Common myeloid progenitor, CD34-positive (primary cell): ENCODE data around the gene OR10G8.
A peak's percentile ranks its signal among the peaks of the same experiment; 100 is the strongest.

ENCODE experiments used
- CTCF ChIA-PET: fragments of 350-600 bp; sonication (Branson Sonifier 250); formaldehyde crosslinking; loops from one replicate; lab custom pipeline; 2021; ENCODE audit warnings: antibody characterized with exemption; lab: Charles Lee
- POLR2A ChIA-PET: fragments of 350-600 bp; sonication (Branson Sonifier 250); formaldehyde crosslinking; loops from one replicate; lab custom pipeline; 2021; ENCODE audit warnings: antibody characterized with exemption; lab: Charles Lee
- DNase-seq, 3 donors: peaks; one replicate each; pipeline versions ENCODE4 v3.0.0 to v3.0.0-alpha.2; 2013
- H3K27ac ChIP-seq, 2 experiments: 1 replicate in 1 of 2; 2 replicates in 1 of 2; pipeline ENCODE4 v1.7.0; 2013; ENCODE audit warnings: inconsistent platforms in 2 of 2, low read length in 2 of 2, mild to moderate bottlenecking in 2 of 2, low read depth in 1 of 2, moderate library complexity in 1 of 2; ENCODE audit not compliant: severe bottlenecking in 2 of 2, insufficient read depth in 1 of 2, poor library complexity in 1 of 2
- H3K27me3 ChIP-seq, 5 experiments: replicated peaks in 2 of 5; 1 replicate in 3 of 5; 2 replicates in 2 of 5; pipeline versions ENCODE4 v1.6.1 to v1.7.0; 2013; ENCODE audit warnings: low read length in 4 of 5, mild to moderate bottlenecking in 2 of 5, moderate library complexity in 2 of 5, inconsistent platforms in 1 of 5; ENCODE audit not compliant: insufficient read depth in 5 of 5, control insufficient read depth in 4 of 5
- H3K36me3 ChIP-seq, 4 experiments: 1 replicate in 2 of 4; 2 replicates in 2 of 4; pipeline versions ENCODE4 v1.6.1 to v1.7.0; 2013; ENCODE audit warnings: low read length in 3 of 4, control low read depth in 1 of 4, mild to moderate bottlenecking in 1 of 4; ENCODE audit not compliant: control insufficient read depth in 4 of 4, insufficient read depth in 4 of 4
- H3K4me1 ChIP-seq, 4 experiments: 1 replicate in 3 of 4; 2 replicates in 1 of 4; pipeline versions ENCODE4 v1.6.1 to v1.7.1; 2013; ENCODE audit warnings: low read length in 3 of 4, mild to moderate bottlenecking in 3 of 4, control low read depth in 1 of 4, inconsistent platforms in 1 of 4, moderate library complexity in 1 of 4; ENCODE audit not compliant: control insufficient read depth in 4 of 4, insufficient read depth in 4 of 4; ENCODE audit errors: control extremely low read depth in 1 of 4
- H3K4me3 ChIP-seq, 7 experiments: 1 replicate in 4 of 7; 2 replicates in 3 of 7; pipeline versions ENCODE4 v1.5.1 to v1.7.0; 2013; ENCODE audit warnings: mild to moderate bottlenecking in 7 of 7, low read length in 6 of 7, moderate library complexity in 6 of 7, inconsistent platforms in 2 of 7, low read depth in 2 of 7, control low read depth in 1 of 7; ENCODE audit not compliant: insufficient read depth in 4 of 7, control insufficient read depth in 1 of 7; ENCODE audit errors: extremely low read depth in 1 of 7
- H3K9me3 ChIP-seq, 5 experiments: 1 replicate in 4 of 5; 2 replicates in 1 of 5; pipeline versions ENCODE4 v1.6.1 to v1.7.1; 2013; ENCODE audit warnings: low read length in 4 of 5, mild to moderate bottlenecking in 2 of 5, inconsistent platforms in 1 of 5, low read depth in 1 of 5, moderate library complexity in 1 of 5; ENCODE audit not compliant: control insufficient read depth in 4 of 5, insufficient read depth in 2 of 5; ENCODE audit errors: control extremely low read depth in 1 of 5
- WGBS: methylation state at CpG from one replicate; pipeline ENCODE4 v1.1.5; 2013; ENCODE audit not compliant: insufficient coverage; 5-methylcytosine and 5-hydroxymethylcytosine counted together

The OR10G8 gene

GRCh38 chr11:124069429-124070401, 43.1 kb downstream of the OR10G8 start:
- peaks cover 7 to 25% (median 24%) of the 10 kb centered on the region in 4 experiments for H3K4me1 ChIP-seq
- no peaks in the 10 kb centered on the region for H3K36me3 ChIP-seq
- WGBS: 64% methylated on average over 21 of the region's 28 CpGs
- CTCF ChIA-PET: interaction anchor here (0.6 to 6.0 kb wide), 21 partner anchors 9 to 515 kb away, joined by 3 to 40 read pairs (median 4); partner anchors contain the start of genes OR10G6 and VWA5A
- no peaks in the 10 kb centered on the region for H3K9me3 ChIP-seq
- peak overlapping the region in 4 of 7 experiments; percentile 16 to 65 (median 56) for H3K4me3 ChIP-seq
- peaks cover 0 to 1% (median 0%) of the 10 kb centered on the region in 5 experiments for H3K27me3 ChIP-seq
- DNase-seq: peak; percentile 84 to 90 (median 88)
- POLR2A ChIA-PET: no interaction called here
- H3K27ac ChIP-seq: no peak overlapping the region

GRCh38 chr11:124070915-124071622, 44.5 kb downstream of the OR10G8 start:
- peak; percentile 87 to 91 (median 88) for DNase-seq
- CTCF ChIA-PET: interaction anchor here (0.5 to 6.0 kb wide), 23 partner anchors 11 to 515 kb away, joined by 3 to 40 read pairs (median 3); partner anchors contain the start of gene VWA5A
- Histone ChIP-seq H3K4me1 (peaks cover 7 to 31% (median 28%) of the 10 kb centered on the region in 4 experiments), H3K9me3 (no peaks in the 10 kb centered on the region), H3K27me3 (peaks cover 0 to 1% (median 0%) of the 10 kb centered on the region in 5 experiments), H3K36me3 (no peaks in the 10 kb centered on the region), H3K27ac (peak overlapping the region; percentile 42 to 76), H3K4me3 (peak overlapping the region in 2 of 7 experiments; percentile 39 to 53)
- 0% methylated on average over 6 of the region's 8 CpGs for WGBS
- POLR2A ChIA-PET: no interaction called here

GRCh38 chr11:124071623-124071948, 45.0 kb downstream of the OR10G8 start:
- H3K27ac ChIP-seq: peak overlapping the region in 1 of 2 experiments; percentile 76
- WGBS: 80% methylated on average over 2 of the region's 4 CpGs
- POLR2A ChIA-PET: no interaction called here
- H3K36me3 ChIP-seq: no peaks in the 10 kb centered on the region
- CTCF ChIA-PET: interaction anchor here (0.6 to 6.0 kb wide), 23 partner anchors 10 to 1854 kb away, joined by 3 to 40 read pairs (median 3); partner anchors contain the start of gene VWA5A
- no peaks in the 10 kb centered on the region for H3K9me3 ChIP-seq
- H3K4me3 ChIP-seq: peak overlapping the region in 1 of 7 experiments; percentile 39
- H3K27me3 ChIP-seq: peaks cover 0 to 1% (median 0%) of the 10 kb centered on the region in 5 experiments
- peaks cover 7 to 36% (median 29%) of the 10 kb centered on the region in 4 experiments for H3K4me1 ChIP-seq
- no peak for DNase-seq

DNA sequence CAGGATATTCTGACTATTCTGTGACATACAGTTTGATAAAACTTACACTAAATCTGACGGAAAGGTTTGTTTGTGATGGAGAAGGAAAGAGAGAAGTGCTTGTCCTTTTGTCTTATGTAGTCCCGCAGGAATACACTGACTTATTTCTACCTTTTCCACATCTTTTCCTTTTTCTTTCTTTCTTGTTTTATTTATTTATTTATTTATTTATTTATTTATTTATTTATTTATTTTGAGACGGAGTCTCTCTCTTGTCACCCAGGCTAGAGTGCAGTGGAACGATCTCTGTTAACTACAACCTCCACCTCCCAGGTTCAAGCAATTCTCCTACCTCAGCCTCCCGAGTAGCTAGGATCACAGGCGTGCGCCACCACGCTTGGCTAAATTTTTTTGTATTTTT, 45.5 kb downstream of the OR10G8 start:
- Histone ChIP-seq H3K9me3 (no peaks in the 10 kb centered on the region), H3K4me1 (peaks cover 7 to 37% (median 29%) of the 10 kb centered on the region in 4 experiments), H3K4me3 (no peak overlapping the region), H3K36me3 (no peaks in the 10 kb centered on the region), H3K27me3 (peaks cover 0 to under 1% (median 0%) of the 10 kb centered on the region in 5 experiments), H3K27ac (no peak overlapping the region)
- POLR2A ChIA-PET: no interaction called here
- no peak for DNase-seq
- CTCF ChIA-PET: interaction anchor here (0.6 to 6.0 kb wide), 18 partner anchors 10 to 1854 kb away, joined by 3 to 40 read pairs (median 3); partner anchors contain the start of gene VWA5A
- WGBS: 96% methylated on average over 4 of the region's 8 CpGs

GRCh38 chr11:124074554-124074953, 48.0 kb downstream of the OR10G8 start:
- H3K36me3 ChIP-seq: no peaks in the 10 kb centered on the region
- no peaks in the 10 kb centered on the region for H3K9me3 ChIP-seq
- H3K27ac ChIP-seq: no peak overlapping the region
- ChIA-PET CTCF (interaction anchor here (0.8 to 1.8 kb wide), 6 partner anchors 12 to 255 kb away, joined by 4 to 6 read pairs (median 4); no protein-coding TSS in a partner anchor), POLR2A (no interaction called here)
- no peaks in the 10 kb centered on the region for H3K27me3 ChIP-seq
- H3K4me1 ChIP-seq: peaks cover 4 to 32% (median 25%) of the 10 kb centered on the region in 4 experiments
- 100% methylated on average over 1 of the region's 5 CpGs for WGBS
- no peak for DNase-seq
- no peak overlapping the region for H3K4me3 ChIP-seq

GRCh38 chr11:124075492-124075840, 48.9 kb downstream of the OR10G8 start:
- peaks cover 4 to 23% (median 16%) of the 10 kb centered on the region in 4 experiments for H3K4me1 ChIP-seq
- no peaks in the 10 kb centered on the region for H3K27me3 ChIP-seq
- ChIA-PET POLR2A (no interaction called here), CTCF (interaction anchor here (1.0 to 1.8 kb wide), 5 partner anchors 9 to 254 kb away, joined by 3 to 6 read pairs (median 4); partner anchors contain the start of gene VWA5A)
- 93% methylated on average over 6 of the region's 6 CpGs for WGBS
- H3K36me3 ChIP-seq: no peaks in the 10 kb centered on the region
- no peaks in the 10 kb centered on the region for H3K9me3 ChIP-seq
- no peak for DNase-seq
- H3K4me3 ChIP-seq: peak overlapping the region in 3 of 7 experiments; percentile 76 to 83 (median 80)
- no peak overlapping the region for H3K27ac ChIP-seq
